ENCODE data around the gene SORCS2. TPM values are rescaled to one million over a fixed set of nuclear protein-coding genes. Genes with fewer than 3 reads are reported as not detected.

SORCS2 gene
- total and polyA plus RNA-seq, 2 donors (not counting 1 experiment from before 2014, with no cell fraction given): not detected

DNA sequence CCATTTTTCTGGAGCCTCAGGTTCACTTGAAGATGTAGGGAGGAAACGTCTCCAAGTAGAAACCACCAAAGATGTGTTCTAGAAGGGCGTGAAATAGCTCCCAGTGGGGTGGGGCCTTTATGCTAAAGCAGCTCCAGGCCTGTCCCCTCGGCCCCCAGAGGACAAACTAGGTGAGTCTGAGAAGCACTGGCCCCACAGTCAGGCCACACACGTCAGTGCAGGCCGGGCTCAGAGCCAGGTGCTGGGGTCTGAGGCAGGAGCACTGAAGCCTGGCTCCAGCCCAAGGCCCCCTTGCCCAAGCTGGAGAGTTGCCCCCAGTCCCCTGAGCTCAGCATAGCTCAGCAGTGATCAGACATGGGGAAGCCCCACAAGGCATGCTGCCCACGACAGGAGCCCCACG is 337.7 kb downstream of the SORCS2 start:
- Histone ChIP-seq H3K4me2 (replicated peaks; ENCODE audit: low read depth, low read length, poor library complexity, severe bottlenecking) (no peak overlapping the region), H3K9ac (ENCODE audit: low read length) (no peak overlapping the region), H3K4me1 (ENCODE audit: control insufficient read depth in 2 of 2, insufficient read depth in 2 of 2, low read length in 2 of 2) (no peaks in the 10 kb centered on the region), H3K79me2 (ENCODE audit: control insufficient read depth, insufficient read depth, low read length) (no peaks in the 10 kb centered on the region), H3K27me3 (replicated peaks in 1 of 4; ENCODE audit: control extremely low read depth in 1 of 4, control insufficient read depth in 3 of 4, insufficient read depth in 4 of 4, low read length in 3 of 4) (peaks cover 0 to 2% (median 0%) of the 10 kb centered on the region in 4 experiments), H3K27ac (ENCODE audit: low read length in 2 of 2) (no peak overlapping the region), H3K36me3 (replicated peaks in 1 of 2; ENCODE audit: control extremely low read depth in 1 of 2, control insufficient read depth in 1 of 2, extremely low read depth in 1 of 2, insufficient read depth in 2 of 2, low read length in 1 of 2) (no peaks in the 10 kb centered on the region), H2AFZ (ENCODE audit: insufficient read depth, low read depth, low read length, poor library complexity, severe bottlenecking) (no peak overlapping the region), H3K4me3 (ENCODE audit: control extremely low read depth in 1 of 5, extremely low read depth in 1 of 5, insufficient read depth in 1 of 5, low read depth in 2 of 5, low read length in 4 of 5) (no peak overlapping the region), H3K9me3 (ENCODE audit: control extremely low read depth in 1 of 3, control insufficient read depth in 2 of 3, insufficient read depth in 1 of 3, low read length in 2 of 3) (peaks cover 0 to 25% (median 0%) of the 10 kb centered on the region in 3 donors), H4K20me1 (ENCODE audit: control insufficient read depth, insufficient read depth, low read length, poor library complexity, severe bottlenecking) (no peaks in the 10 kb centered on the region)
- intact Hi-C loops (cut with micrococcal nuclease): no loop called here
- DNase-seq: no peak
- ChIA-PET CTCF (no interaction called here), POLR2A (no interaction called here)
- no peak overlapping the region for H3K4me3 Mint-ChIP-seq
- H3K27me3 Mint-ChIP-seq: peaks cover 19% of the 10 kb centered on the region
- no peak overlapping the region for H3K27ac Mint-ChIP-seq
- no peaks in the 10 kb centered on the region for H3K9me3 Mint-ChIP-seq (ENCODE audit: insufficient read depth)
- ATAC-seq (ENCODE audit: low read depth): no peak
- no peaks in the 10 kb centered on the region for H3K4me1 Mint-ChIP-seq
- no peak for TF ChIP-seq EZH2 (IDR thresholded peaks at IDR 0.05; ENCODE audit: borderline replicate concordance, insufficient read depth, low read depth, low read length, poor library complexity, severe bottlenecking)
- TF ChIP-seq, protein P1, sequence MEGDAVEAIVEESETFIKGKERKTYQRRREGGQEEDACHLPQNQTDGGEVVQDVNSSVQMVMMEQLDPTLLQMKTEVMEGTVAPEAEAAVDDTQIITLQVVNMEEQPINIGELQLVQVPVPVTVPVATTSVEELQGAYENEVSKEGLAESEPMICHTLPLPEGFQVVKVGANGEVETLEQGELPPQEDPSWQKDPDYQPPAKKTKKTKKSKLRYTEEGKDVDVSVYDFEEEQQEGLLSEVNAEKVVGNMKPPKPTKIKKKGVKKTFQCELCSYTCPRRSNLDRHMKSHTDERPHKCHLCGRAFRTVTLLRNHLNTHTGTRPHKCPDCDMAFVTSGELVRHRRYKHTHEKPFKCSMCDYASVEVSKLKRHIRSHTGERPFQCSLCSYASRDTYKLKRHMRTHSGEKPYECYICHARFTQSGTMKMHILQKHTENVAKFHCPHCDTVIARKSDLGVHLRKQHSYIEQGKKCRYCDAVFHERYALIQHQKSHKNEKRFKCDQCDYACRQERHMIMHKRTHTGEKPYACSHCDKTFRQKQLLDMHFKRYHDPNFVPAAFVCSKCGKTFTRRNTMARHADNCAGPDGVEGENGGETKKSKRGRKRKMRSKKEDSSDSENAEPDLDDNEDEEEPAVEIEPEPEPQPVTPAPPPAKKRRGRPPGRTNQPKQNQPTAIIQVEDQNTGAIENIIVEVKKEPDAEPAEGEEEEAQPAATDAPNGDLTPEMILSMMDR (IDR thresholded peaks at IDR 0.05): no peak
- WGBS (ENCODE audit: insufficient coverage): 43% methylated on average over 7 of the region's 7 CpGs

DNA sequence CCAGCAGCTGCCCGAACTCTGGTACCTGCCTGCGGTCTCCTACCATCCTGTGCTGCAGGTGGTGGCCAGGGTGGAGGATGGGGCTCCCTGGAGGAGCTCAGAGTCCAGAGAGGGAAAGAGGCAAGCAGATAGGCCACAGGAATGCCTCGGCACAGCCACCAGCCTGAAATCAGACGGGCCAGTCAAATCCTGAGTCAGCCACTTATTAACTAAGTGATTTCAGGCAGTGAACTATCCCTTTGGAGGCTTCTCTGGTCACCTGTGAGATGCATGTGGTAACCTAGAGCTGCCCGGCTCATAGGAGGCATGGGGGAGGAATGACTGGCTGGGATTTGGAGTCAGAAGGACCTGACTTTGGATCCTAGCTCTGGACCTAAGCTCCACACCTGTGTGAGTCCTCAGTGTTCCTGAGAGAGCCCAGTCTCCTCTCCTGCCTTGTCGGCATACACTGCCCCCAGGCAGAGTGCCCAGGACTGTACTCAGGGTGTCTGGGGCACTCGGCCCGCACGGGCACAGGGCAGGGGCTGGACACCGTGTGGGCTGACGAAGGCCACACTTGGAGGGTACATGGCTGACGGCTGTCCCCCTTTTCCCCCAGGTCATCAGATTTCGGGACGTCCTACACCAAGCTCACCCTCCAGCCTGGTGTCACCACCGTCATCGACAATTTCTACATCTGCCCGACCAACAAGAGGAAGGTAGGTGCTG is 338.7 kb downstream of the SORCS2 start:
- ChIA-PET POLR2A (no interaction called here), CTCF (no interaction called here)
- no peak for ATAC-seq (ENCODE audit: low read depth)
- H3K9ac ChIP-seq (ENCODE audit: low read length): no peak overlapping the region
- no peaks in the 10 kb centered on the region for H3K4me1 ChIP-seq (ENCODE audit: control insufficient read depth in 2 of 2, insufficient read depth in 2 of 2, low read length in 2 of 2)
- H3K4me3 ChIP-seq (ENCODE audit: control extremely low read depth in 1 of 5, extremely low read depth in 1 of 5, insufficient read depth in 1 of 5, low read depth in 2 of 5, low read length in 4 of 5): no peak overlapping the region
- Mint-ChIP-seq H3K4me3 (no peak overlapping the region), H3K9me3 (ENCODE audit: insufficient read depth) (no peaks in the 10 kb centered on the region), H3K27ac (no peak overlapping the region), H3K27me3 (peaks cover 12% of the 10 kb centered on the region), H3K4me1 (no peaks in the 10 kb centered on the region)
- H3K36me3 ChIP-seq (replicated peaks in 1 of 2; ENCODE audit: control extremely low read depth in 1 of 2, control insufficient read depth in 1 of 2, extremely low read depth in 1 of 2, insufficient read depth in 2 of 2, low read length in 1 of 2): no peaks in the 10 kb centered on the region
- no peak overlapping the region for H3K27ac ChIP-seq (ENCODE audit: low read length in 2 of 2)
- intact Hi-C loops (cut with micrococcal nuclease): no loop called here
- H3K79me2 ChIP-seq (ENCODE audit: control insufficient read depth, insufficient read depth, low read length): no peaks in the 10 kb centered on the region
- 86% methylated on average over 14 of the region's 17 CpGs for WGBS (ENCODE audit: insufficient coverage)
- no peak overlapping the region for H3K4me2 ChIP-seq (replicated peaks; ENCODE audit: low read depth, low read length, poor library complexity, severe bottlenecking)
- peaks cover 0 to 29% (median 0%) of the 10 kb centered on the region in 3 donors for H3K9me3 ChIP-seq (ENCODE audit: control extremely low read depth in 1 of 3, control insufficient read depth in 2 of 3, insufficient read depth in 1 of 3, low read length in 2 of 3)
- H3K27me3 ChIP-seq (replicated peaks in 1 of 4; ENCODE audit: control extremely low read depth in 1 of 4, control insufficient read depth in 3 of 4, insufficient read depth in 4 of 4, low read length in 3 of 4): no peaks in the 10 kb centered on the region
- no peak overlapping the region for H2AFZ ChIP-seq (ENCODE audit: insufficient read depth, low read depth, low read length, poor library complexity, severe bottlenecking)
- H4K20me1 ChIP-seq (ENCODE audit: control insufficient read depth, insufficient read depth, low read length, poor library complexity, severe bottlenecking): no peaks in the 10 kb centered on the region
- TF ChIP-seq EZH2 (IDR thresholded peaks at IDR 0.05; ENCODE audit: borderline replicate concordance, insufficient read depth, low read depth, low read length, poor library complexity, severe bottlenecking): no peak
- TF ChIP-seq, protein P1 (IDR thresholded peaks at IDR 0.05): no peak
- no peak for DNase-seq
